ENCODE data around the gene VAV2.

DNA sequence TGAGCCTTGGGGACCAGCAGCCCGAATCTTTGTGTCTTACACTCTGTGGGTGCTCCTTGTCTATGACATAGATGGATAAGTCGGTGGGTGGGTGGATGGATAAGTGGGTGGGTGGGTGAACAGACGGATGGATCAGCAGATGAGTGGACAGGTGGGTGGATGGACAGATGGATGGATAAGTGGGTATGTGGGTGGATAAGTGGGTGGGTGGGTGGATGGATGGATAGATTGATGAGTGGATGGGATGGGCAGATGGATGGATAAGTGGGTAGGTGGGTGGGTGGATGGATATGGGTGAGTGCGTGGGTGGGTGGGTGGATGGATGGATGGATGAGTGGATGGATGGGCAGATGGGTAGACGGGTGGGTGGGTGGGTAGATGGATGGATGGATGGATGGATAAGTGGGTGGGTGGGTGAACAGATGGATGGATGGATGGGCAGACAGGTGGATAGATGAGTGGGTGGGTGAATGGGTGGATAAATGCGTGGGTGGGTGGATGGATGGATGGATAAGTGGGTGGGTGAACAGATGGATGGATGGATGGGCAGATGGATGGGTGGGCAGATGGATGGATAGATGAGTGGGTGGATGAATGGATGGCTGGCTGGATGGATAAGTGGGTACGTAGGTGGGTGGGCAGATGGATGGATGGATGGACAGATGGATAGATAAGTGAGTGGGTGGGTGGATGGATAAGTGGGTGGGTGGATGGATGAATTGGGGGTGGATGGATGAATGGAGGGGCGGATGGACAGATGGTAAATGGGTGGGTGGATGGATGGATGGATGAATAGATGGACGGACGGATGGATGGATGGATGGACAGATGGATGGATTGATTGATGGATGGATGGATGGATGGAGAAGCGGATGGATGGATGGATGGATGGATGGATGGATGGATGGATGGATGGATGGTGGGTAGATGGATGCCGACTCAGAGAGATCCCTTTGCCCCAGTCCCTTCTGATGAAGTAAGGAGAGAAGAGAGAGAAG, 121.2 kb downstream of the VAV2 start:
- TF ChIP-seq POLR2AphosphoS5 (IDR thresholded peaks at IDR 0.05): no peak
- TF ChIP-seq, protein P1, sequence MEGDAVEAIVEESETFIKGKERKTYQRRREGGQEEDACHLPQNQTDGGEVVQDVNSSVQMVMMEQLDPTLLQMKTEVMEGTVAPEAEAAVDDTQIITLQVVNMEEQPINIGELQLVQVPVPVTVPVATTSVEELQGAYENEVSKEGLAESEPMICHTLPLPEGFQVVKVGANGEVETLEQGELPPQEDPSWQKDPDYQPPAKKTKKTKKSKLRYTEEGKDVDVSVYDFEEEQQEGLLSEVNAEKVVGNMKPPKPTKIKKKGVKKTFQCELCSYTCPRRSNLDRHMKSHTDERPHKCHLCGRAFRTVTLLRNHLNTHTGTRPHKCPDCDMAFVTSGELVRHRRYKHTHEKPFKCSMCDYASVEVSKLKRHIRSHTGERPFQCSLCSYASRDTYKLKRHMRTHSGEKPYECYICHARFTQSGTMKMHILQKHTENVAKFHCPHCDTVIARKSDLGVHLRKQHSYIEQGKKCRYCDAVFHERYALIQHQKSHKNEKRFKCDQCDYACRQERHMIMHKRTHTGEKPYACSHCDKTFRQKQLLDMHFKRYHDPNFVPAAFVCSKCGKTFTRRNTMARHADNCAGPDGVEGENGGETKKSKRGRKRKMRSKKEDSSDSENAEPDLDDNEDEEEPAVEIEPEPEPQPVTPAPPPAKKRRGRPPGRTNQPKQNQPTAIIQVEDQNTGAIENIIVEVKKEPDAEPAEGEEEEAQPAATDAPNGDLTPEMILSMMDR (IDR thresholded peaks at IDR 0.05): no peak

All from esophagus muscularis mucosa (tissue), 3 donors.